Measurements from ENCODE around the gene TTC31.
A peak's percentile ranks its signal among the peaks of the same experiment; 100 is the strongest.
"Not testable (repeated sequence)": the region's sequence is repeated elsewhere in the genome, so short reads cannot be mapped to it uniquely, and the experiment has no call there.

Gene TTC31

DNA sequence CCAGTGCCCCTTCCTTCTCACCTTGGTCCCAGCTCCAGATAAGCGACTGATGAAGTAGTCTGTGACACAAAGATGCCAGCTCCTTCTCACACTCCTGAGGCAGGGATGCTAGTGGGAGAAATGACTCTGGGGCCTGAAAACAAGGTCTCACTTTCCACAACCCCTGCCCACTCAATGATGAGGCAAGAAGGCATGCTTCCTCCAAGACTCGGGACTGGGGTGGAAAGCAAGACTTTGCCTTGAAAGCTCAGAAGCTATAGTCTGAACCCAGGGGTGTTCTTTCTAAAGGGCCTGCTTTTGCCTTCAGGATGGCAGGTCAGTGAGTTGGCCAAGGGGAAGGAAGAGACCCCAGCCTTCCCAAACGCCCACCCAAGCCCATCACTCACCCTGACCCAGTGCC is 1.4 kb upstream of the TTC31 start:
- in situ Hi-C loops (cut with MboI; ENCODE audit: low pct_unique_long_range_greater_than_20kb, low sequenced_read_pairs, unreplicated experiment), result loop anchor here (25.0 kb wide), 1 partner anchor 106 kb away; no protein-coding TSS in a partner anchor
- TF ChIP-seq, protein P1, sequence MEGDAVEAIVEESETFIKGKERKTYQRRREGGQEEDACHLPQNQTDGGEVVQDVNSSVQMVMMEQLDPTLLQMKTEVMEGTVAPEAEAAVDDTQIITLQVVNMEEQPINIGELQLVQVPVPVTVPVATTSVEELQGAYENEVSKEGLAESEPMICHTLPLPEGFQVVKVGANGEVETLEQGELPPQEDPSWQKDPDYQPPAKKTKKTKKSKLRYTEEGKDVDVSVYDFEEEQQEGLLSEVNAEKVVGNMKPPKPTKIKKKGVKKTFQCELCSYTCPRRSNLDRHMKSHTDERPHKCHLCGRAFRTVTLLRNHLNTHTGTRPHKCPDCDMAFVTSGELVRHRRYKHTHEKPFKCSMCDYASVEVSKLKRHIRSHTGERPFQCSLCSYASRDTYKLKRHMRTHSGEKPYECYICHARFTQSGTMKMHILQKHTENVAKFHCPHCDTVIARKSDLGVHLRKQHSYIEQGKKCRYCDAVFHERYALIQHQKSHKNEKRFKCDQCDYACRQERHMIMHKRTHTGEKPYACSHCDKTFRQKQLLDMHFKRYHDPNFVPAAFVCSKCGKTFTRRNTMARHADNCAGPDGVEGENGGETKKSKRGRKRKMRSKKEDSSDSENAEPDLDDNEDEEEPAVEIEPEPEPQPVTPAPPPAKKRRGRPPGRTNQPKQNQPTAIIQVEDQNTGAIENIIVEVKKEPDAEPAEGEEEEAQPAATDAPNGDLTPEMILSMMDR (IDR thresholded peaks at IDR 0.05; ENCODE audit: extremely low read depth, insufficient read depth, missing control alignments), result no peak

DNA sequence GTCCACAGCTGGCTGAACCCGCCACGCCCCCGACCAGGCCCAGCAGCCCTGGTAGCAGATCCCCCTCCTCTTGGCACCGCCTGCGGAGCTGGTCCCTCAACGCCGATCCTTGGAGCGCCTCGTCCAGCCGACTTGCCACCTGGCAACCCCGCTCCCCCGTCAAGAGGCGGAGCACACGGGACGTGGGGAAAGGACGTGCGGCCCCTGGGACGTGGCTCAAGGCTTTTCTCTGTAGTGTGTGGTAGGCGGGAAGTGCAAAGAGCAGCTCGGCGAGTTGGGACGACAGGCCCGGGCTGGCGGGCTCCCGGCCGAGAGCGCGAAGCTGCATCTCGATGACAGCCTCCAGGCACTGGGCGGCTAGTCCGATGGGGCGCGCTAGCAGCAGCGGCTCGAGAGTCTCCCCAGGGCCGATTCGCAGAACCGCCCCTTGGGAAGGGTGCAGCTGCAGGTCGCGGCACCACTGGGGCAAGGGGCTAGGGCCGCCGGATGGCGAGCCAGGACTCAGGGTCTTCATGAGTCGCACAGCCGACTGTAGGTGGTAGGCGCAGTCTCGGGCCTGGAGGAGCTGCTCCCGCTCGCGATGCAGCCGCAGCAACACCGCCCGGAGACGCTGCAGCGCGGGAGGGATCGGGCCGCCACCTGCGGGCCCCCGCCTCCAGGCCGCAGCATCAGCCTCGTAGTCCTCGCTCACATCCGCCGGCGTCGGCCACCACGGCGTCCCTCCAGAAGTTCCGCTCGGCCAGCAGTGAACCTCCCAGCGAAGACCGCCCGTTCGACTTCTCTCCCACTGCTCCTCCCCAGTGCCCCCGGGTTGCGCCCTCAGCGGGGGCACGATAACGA is 700 bp upstream of the TTC31 start:
- TF ChIP-seq, protein P1 (IDR thresholded peaks at IDR 0.05; ENCODE audit: extremely low read depth, insufficient read depth, missing control alignments), result no peak
- peak; percentile 65 for DNase-seq (ENCODE audit: low spot score)
- in situ Hi-C loops (cut with MboI; ENCODE audit: low pct_unique_long_range_greater_than_20kb, low sequenced_read_pairs, unreplicated experiment), result loop anchor here (25.0 kb wide), 1 partner anchor 105 kb away; no protein-coding TSS in a partner anchor

More for the DNA sequence above, 1.4 kb upstream of the TTC31 start:
- no peak for DNase-seq (ENCODE audit: low spot score)

DNA sequence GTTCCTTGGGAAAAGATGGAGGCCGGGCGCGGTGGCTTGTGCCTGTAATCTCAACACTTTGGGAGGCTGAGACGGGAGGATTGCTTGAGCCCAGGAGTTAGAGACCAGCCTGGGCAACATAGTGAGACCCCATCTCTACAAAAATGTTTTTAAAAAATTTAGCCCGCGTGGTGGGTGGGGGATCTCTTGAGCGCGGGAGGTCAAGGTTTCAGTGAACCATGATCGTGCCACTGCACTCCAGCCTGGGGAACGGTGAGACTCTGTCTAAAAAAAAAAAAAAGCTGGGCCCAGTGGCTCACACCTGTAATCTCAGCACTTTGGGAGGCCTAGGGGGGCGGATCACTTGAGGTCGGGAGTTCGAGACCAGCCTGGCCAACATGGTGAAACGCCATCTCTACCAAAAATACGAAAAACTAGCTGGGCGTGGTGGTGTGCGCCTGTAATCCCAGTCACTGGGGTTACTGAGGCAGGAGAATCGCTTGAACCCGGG is 839 bp downstream of the TTC31 start:
- in situ Hi-C loops (cut with MboI; ENCODE audit: low pct_unique_long_range_greater_than_20kb, low sequenced_read_pairs, unreplicated experiment), result loop anchor here (25.0 kb wide), 1 partner anchor 104 kb away; no protein-coding TSS in a partner anchor
- not testable (repeated sequence) for DNase-seq (ENCODE audit: low spot score)

DNA sequence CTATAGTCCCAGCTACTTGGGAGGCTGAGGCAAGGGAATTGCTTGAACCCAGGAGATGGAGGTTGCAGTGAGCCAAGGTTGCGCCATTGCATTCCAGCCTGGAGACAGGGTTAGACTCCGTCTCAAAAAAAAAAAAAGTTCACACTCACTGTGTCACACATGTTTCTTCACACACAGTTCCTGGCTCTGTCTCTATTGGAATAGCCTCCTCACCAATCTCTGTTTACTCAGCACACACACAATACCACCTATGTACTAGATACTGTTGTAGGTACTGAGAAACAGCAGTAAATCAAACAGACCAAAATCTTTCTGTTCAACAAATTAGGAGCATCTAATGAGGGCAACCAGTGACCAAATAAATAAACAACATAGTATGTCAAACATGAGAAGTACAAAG is 3.3 kb downstream of the TTC31 start:
- DNase-seq (ENCODE audit: low spot score), result no peak
- TF ChIP-seq, protein P1 (IDR thresholded peaks at IDR 0.05; ENCODE audit: extremely low read depth, insufficient read depth, missing control alignments), result no peak
- in situ Hi-C loops (cut with MboI; ENCODE audit: low pct_unique_long_range_greater_than_20kb, low sequenced_read_pairs, unreplicated experiment), result loop anchor here (25.0 kb wide), 1 partner anchor 101 kb away; no protein-coding TSS in a partner anchor

DNA sequence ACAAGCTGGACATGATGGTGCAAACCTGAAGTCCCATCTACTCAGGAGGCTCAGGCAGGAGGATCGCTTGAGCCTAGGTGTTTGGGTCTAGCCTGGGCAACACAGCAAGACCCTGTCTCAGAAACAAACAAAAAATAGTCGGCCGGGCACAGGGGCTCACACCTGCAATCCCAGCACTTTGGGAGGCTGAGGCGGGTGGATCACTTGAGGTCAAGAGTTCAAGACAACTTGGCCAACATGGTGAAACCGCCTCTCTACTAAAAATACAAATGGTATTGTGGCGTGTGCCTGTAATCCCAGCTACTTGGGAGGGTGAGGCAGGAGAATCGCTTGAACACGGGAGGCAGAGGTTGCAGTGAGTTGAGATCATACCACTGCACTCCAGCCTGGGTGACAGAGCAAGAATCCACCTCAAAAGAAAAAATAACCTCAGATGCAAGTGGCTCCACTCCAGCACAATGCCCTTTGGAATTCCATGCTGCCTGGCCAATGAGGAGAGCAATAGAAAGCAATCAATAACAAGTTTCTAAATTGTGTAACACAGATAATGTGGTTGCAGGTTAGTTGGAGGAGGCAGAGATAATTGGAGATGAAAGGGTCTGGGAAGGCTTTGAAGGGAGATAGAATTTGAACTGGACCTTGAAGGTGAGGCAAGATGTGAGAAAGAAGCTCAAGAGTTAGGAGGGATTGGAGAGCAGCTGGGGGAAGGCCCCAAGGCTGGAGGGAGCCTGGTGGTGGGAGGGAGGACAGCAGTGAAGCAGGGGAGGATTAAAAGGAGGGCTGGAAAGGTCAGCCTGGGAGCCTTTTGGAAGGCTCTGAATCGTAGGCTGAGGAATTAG is 6.0 kb downstream of the TTC31 start:
- no peak for DNase-seq (ENCODE audit: low spot score)
- in situ Hi-C loops (cut with MboI; ENCODE audit: low pct_unique_long_range_greater_than_20kb, low sequenced_read_pairs, unreplicated experiment), result loop anchor here (25.0 kb wide), 1 partner anchor 98 kb away; no protein-coding TSS in a partner anchor
- TF ChIP-seq, protein P1 (IDR thresholded peaks at IDR 0.05; ENCODE audit: extremely low read depth, insufficient read depth, missing control alignments), result no peak

DNA sequence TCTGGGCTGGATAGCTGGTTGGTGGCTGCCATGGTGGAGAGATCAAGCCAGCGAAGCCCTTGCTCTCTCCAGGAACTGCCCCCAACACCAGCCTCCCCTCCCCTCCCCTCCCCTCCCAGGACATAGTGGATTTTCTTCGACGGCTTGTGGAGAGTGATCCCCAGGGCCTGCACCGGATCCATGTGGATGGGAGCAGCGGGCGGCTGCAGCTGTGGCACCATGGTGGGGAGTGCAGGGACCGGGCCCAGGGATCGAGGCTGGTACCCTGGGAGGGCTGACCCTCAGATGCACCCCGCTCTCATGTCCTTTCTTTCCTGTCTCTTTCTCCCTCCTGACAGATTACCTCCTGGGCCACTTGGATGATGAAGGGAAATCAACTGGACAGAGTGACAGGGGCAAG is 7.0 kb downstream of the TTC31 start:
- TF ChIP-seq, protein P1 (IDR thresholded peaks at IDR 0.05; ENCODE audit: extremely low read depth, insufficient read depth, missing control alignments), result no peak
- in situ Hi-C loops (cut with MboI; ENCODE audit: low pct_unique_long_range_greater_than_20kb, low sequenced_read_pairs, unreplicated experiment), result loop anchor here (25.0 kb wide), 1 partner anchor 97 kb away; no protein-coding TSS in a partner anchor

More for the DNA sequence above, 7.0 kb downstream of the TTC31 start:
- DNase-seq (ENCODE audit: low spot score), result no peak
